NT2/D1 (cell line): ENCODE measurements around the gene XRCC4.

Experiments
- SUZ12 ChIP-seq: IDR thresholded peaks from 2 replicates; pipeline ENCODE4 v1.6.1; 2011; ENCODE audit not compliant: insufficient read length, insufficient read depth; ENCODE audit errors: extremely low read depth
- YY1 ChIP-seq: IDR thresholded peaks from 2 replicates; pipeline ENCODE4 v1.6.1; 2011; ENCODE audit not compliant: insufficient read length, insufficient read depth
- ZNF274 ChIP-seq: IDR thresholded peaks from 2 replicates; pipeline ENCODE4 v1.6.1; 2011; ENCODE audit warnings: mild to moderate bottlenecking, low read depth, low read length

DNA sequence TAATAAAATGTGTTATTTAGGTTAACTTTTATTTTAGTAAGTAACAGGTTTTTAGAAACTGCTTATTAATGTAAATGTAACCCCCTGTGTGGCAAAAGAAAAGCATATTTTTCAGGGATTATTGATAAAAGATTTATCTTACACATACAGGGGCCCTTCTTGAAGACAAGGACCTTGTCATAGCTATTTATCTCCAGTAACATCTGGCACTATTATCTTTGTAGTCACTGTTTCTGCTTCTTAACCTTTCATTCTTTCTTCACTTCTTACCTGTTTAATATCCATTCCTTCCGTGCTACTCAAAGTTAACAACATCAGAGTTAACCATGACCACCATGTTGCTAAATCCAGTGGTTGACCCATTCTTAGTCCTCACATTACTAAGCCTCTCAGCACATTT is 276.4 kb downstream of the XRCC4 start:
- TF ChIP-seq SUZ12 = no peak
- no peak for TF ChIP-seq YY1
- no peak for TF ChIP-seq ZNF274
